Measurements from ENCODE around the gene ACSL1.

ACSL1 gene

DNA sequence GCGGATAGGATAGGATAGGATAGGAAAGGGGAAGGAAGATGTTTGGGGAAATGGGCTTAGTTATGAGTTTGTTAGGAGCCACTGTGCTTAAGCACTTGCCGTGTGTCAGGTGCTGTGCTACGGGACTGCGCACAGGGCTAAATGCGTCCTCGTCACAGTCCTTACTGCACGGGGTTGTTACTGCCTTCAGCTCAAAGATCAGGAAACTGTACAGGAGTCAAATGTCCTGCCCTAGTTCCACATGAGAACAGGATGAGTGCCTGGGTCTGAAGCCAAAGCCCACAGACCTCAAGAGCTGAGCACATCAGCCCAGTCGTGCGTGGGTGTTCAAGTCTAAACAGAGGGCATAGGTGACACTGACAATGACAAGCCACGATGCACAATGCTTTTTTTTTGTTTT lies 15.0 kb downstream of the ACSL1 start:
- no peak for DNase-seq

DNA sequence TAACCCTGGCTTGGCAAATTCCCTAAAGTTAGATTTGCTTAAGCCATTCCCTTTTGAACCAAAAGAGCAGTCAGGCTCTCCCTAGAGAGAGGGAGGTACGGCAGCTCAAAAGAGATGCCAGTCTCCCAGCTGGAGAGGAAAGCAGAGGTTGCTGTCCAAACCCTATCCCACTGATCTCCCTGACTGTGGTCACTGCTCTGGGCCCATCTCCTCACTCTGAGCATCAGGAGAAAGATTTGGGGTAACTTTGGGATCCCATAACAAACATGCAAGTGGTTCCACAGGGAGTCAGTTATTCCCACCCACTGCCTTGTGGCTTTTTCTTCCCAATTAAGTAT lies 17.1 kb downstream of the ACSL1 start:
- DNase-seq, result no peak

DNA sequence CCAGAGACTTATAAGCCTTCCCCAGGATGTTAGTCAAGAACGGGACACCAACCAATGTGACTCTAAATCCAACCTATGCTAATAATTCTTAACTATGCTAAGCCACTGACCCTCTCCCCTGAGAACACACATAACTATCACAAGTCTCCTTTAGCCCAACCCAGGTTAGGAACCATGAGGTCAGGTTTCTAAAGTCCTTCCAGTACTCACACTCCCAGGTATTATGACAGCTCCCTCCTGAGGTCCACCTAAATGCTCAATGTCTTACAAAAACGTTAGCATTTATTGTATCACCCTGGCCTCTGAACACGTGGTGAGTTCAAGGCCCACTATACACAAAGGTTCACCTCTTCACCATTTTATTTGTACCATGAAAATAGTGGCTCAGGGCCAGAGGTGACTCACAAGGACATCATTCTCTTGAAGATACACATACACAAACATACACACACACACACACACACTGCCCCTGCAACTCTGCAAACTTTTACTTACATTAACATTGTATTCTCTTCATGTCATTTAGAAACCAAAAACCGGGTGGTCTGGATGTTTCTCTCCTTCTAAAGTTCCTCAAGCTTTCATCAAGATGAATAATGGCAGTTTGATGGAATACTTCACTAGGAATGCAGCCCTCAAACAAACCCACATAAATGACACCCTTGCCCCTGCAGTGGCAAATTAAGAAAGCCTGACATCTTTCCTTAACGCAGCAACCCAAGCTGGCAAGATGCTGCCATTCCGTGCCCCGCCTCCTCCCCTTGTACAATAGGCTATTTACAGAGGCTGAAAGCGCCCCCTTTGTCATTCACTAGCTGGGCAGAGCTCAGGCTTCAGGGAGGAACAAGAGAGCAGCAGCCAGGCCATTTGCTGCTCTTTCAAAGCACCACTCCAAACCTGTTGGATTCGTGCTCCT lies 17.7 kb downstream of the ACSL1 start:
- no peak for DNase-seq

DNA sequence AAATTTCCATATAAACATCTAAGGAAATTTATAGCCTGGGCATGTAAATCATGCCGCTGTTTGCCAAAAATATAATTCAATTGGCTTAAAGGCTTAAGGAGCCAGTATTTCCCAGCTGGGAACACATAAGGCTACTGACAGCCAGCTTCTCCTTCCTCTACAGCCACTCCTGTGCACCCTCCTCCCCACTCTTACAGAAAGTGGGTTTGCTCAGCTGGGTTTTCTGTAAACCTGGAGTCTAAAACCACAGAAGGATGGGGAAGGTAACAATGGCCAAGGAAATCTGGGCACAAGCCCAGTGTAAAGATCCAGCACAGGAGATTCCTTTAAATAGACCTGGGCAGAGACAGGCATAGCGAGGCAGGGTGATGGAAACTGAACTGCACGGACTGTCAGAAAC lies 18.5 kb downstream of the ACSL1 start:
- DNase-seq, result no peak

DNA sequence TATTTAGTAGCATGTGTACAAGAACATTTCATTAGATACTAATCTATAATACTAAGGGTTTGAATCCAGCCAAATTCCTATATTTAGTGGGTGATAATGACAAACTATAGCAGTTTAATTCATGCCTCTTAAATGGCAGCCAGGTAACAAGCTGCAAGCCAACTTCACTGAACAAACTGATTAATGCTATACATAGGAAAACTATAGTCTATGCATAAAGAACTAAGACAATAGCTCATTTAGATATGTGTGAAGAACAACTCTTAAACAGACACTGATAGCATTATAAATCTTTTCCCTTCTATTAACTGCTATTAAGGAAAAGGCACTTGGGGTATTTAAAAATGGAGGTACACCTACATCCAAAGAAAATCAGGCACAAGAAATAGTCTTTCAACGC lies 19.1 kb downstream of the ACSL1 start:
- no peak for DNase-seq

DNA sequence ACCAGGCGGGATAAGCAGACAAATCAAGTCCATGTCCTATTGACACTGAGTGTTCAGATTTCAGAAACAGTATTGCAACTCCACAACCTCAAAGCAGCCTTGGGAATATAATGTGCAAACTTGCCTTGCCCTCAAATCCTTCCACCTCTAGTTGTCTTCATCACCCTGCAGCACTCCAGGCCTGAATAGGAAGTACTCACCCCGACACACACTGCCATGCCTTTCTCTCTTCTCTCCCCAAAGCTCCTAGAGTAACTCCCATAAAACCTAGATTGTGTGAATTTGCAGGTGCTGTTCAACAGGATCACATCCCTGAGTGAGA lies 19.6 kb downstream of the ACSL1 start:
- no peak for DNase-seq

DNA sequence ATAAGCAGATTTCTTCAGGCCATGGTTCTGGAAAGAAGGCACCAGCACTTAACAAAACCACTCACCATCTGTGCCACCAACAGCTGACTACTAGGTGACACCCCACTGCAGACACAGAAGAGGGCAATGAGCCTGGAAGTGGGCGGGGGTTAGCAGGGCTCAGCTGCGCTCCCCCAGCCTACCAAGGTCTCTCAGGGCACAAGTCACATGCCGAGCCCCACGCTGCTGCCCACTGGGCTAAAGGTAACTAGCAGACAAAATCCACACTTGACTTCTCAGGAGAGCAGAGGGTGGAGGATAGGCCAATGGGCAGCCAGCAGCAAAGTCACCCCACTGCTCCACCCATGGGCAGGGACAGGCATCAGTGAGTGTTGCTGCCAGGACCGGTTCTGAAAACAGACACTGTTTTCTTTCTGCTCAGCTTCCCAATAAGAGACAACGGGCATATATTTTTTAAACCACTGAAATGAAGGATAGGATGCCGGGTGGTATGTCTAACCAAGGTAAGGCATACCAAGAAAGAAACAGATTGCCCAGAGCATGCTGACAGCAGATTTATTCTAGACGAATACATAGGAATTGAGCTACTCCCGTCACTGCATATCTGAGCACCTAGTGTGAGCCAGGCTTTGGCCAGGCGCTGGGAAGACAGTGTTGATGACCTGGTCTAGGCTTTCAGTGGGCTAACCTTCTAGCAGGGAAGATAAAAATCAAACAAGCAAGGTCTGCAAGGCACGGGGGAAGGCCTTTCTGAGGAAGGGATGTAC lies 20.1 kb downstream of the ACSL1 start:
- DNase-seq, result peak; percentile 27

DNA sequence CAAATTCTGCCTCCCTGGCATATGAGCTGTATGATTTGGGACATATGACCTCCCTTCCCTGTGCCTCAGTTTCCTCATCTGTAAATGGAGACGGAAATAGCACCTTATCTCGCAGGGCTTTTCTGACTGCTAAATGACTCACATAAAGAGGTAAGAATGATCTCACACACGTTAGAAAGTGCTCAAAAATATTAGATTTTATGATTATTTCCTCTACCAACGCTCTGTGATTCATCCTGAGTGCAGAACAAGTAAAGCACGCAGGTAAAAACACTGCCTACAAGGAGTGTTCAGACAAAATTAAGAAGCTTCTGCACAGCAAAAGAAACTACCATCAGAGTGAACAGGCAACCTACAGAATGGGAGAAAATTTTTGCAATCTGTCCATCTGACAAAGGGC lies 21.1 kb downstream of the ACSL1 start:
- DNase-seq, result no peak

DNA sequence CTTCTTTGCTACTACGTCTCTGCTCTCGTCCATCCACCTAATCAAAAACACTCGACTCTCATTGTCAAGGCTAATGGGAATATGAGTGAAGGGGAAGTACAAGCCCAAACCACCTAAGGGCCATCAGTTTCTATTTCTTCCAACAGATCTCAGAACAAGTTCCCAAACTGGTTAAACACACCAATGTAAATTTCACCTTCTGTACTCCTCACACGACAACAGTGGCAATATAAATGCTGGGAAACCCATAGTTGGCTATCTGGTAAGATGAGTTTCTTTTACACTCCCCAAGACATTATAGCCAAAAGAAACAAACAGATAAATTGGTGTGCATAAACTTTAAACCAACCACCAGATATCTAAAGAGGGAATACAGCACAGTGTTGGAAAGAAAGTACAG lies 21.9 kb downstream of the ACSL1 start:
- DNase-seq, result no peak

DNA sequence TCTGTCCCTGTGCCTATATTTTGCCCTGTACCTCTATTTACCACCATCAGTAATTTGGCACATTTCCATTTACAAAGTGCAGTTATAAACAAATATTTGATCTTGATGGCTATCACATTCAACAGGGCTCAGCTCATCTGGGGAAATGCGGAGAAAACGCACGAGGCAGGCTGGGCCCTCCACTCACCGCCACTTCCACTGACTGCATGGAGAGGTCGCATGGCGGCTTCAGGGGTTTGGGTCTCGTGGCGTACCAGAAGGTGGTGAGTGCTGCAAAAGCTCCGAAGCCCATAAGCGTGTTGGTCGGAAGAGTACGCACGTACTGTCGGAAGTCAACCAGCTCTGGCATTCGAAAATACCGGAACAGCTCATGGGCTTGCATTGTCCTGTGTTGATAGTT lies 22.6 kb downstream of the ACSL1 start:
- no peak for DNase-seq

DNA sequence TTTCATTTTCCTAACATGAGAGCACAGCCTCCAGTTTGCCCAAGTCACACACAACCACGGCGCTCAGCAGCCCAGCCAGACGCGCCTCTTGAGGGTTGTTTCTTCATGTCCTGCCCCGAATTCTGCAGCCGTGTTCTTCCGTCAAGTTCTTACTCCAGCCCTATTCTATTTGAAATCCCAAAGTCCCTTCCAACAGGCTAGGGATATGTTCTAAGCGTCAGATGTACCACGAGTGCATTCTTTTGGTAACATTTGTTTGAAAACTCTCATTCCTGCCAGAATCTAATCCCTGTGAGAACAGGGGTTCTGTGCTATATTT lies 23.1 kb downstream of the ACSL1 start:
- no peak for DNase-seq

DNA sequence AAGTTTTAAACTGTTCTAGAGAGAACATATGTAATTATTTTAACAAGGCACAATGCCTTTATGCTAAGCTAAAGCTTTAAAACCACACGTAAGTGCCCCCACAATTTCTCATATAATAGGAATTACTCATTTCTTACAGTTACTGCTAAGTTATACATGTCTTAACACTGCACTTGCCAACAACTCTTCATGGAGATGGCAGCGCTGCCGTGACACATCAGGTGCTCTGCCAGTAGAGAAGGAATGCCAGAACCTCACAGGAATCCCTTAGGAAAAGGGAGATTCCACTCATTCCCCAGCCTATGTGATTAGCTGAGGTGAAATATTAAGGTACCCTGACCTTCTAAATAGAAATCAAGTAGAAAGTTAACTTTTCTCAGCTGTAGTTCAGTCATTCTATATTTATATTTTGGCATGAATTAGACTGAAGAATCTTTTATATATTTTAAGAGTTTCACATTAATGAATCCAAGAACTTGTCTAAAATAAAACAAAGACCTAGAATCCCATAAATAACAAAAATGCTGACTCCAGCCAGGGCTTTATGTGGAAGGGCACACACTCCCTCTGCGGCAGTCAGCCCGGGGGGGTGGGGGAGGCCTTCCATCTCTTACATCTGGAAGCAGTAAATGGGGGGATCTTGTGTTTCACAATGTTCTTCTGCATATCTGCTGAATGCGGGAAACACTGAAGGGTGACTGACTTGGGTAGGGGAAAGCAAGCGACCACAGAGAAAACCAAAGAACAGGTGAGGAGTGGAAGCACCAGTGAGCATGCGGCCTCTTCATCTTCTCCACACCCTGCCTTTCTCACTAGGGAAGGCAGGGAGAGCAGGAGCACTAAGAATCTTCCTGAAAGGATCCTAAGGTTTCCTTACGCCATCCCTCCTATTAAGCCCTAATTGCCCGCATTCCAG lies 23.7 kb downstream of the ACSL1 start:
- no peak for DNase-seq

DNA sequence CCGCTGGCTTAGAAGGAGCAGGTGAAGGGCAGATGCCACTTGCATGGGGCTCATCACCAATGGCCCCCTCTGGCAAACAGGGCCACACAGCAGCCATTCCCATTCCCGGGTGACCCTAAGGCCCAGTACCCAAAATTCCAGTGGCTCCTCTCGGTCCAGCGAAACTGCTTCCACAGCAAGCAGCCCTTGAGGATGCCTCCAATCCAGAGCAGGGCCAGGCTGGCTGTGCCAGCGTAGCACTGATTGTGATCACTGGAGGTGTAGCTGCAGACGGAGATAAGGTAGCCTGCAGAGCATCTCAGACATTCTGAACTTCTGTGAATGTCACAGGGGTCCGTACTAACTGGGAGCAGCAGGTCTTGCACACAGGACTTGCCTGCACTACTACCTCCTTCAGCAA lies 27.3 kb downstream of the ACSL1 start:
- DNase-seq, result no peak

DNA sequence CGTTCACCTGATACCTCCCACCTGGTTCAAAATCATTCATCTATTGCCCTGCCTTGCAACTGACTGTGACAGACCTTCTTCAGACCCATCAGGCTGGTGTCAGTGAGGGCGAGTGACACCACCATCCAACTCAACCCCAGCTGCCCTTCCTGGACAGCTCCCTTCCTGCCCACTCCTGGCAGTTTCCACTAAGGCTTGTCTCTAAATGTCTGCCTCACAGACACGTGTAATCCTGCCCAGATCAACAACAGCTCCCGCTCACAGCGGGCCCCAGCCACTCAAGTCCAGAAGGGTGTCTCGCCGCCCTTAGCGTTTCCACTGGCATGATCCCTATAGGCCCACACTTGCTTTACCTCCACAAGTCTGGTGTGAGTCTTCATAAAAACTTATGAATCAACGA lies 28.9 kb downstream of the ACSL1 start:
- no peak for DNase-seq

DNA sequence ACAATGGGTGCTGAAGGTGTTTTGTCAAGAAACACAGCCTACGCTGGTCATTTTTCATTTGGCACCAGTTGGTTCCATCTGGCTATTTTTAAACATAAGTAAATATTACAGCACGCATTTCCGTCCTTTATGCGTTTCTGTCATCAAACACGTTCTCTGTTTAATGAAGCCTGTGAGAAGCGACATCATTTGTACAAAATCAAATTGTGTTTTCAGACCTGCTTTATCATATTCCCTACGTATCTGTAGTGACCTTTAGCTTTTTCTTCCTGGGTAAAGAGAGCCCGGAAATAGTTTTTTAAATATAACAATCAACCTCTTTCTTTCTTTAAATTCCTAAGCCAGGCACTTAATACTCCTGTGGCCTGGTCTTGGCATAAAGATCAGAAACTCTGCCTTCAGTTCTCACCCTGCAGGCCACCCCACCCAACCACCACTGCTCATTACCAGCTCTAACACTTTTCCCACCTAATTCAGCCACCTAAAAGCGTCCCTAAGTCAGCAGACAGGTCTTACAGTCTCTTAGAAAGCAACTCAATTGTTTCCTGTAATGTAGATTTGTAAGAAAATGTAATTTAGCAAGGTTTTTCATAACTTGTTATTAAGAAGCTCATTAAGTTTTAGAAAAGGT lies 30.4 kb downstream of the ACSL1 start:
- DNase-seq, result no peak

DNA sequence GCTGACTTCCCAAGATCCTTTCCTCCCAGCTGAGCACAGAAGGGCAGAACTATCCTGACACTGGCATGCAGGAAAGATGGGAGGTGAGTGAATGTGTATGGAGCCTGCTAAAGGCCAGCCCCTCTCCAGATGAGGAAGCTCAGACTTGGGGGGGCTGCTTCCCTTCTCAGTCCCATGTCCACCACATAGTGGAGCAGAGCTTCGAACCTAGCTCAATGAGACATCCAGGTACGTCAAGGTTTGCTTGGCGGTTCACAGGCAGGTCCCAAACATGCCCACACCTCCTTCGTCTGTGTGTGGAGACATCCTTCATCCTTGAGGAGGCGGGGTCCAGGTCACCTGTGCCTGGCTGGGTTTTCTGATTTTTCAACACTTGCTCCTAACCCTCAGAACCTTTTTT lies 31.3 kb downstream of the ACSL1 start:
- no peak for DNase-seq

DNA sequence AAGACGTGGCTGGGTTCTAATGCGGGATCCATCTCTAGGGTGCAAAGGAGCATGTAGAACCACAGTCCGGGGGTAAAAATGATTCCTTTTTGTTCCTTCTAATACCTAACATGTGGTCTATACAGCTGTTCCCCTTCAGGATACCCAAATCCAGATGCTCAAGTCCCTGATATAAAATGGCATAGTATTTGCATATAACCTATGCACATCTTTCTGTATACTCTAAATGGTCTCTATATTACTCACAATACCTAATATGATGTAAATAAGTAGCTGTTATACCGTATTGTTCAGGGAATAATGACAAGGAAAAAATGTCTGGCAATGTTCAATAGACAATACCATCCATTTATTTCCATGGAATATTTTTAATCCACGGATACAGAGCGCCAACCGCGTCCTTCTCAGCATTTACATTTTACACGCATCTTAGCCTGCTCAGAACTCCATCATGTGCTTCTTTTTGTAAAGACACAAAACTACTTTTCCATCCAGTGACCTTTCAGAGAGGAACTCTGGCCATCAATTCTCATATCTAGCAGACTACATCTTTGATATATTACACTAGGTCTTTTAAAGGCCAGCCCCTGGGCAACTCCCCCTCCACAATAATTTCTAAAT lies 31.9 kb downstream of the ACSL1 start:
- no peak for DNase-seq

DNA sequence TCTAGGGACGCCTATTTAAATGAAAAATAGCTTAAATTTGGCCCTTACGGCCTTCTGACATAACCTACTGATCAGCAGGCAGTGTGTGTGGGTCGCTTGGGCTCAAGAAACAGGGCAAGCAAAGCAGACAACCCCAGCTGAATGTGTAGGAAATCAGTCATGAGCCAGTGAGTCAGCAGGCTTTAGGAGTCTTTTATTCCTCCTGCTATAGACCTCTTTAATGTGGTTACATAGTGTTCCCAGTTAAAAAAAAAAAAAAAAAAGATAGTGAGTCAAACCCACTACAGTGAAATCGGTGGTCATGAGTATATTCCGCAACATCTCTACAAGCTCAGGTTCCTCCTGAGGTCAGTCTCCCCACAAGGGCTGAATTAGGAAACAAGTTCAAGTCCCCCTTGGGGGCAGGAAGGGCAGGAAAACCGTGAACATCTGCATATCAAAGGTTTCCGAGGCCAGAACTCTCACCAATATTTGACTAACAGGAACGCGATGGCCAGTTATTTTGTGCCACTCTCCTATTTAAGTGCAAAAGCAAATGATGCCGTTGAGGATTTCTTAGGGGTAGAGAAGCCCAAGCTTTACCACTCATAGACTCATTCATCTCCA lies 32.7 kb downstream of the ACSL1 start:
- no peak for DNase-seq

DNA sequence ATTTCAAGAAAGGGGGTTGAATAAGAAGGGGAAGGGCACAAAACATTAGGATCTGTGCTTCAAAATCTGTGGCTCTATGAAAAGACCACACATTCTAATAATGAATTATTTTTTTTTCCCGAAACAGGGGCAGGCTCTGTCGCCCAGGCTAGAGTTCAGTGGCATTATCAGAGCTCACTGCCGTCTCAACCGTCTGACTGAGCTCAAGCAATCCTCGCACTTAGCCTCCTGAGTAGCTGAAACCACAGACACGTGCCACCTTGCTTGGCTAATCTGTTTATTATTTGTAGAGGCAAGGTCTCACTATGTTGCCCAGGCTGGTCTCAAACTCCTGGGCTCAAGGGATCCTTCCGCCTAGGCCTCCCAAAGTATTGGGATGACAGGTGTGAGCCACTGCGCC lies 33.4 kb downstream of the ACSL1 start:
- DNase-seq, result no peak

DNA sequence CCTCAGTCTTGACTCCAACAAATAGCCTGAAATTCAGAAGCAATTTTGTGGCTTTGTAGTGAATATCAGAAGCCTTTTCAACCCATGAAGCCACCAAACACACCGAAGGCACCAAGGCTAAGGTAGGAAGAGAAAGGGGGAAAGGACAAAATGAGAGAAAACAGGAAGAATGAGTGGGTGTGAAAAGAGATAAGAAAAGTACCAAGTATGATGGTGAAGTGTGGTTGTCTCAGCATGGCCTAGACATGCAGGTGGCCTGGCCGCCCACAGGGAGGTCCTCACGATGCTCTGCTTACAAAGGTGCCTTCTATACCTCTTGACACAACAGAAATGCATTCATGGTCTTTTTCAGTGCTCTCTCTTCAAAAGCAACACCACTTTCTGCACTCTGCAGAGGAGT lies 34.9 kb downstream of the ACSL1 start:
- no peak for DNase-seq

DNA sequence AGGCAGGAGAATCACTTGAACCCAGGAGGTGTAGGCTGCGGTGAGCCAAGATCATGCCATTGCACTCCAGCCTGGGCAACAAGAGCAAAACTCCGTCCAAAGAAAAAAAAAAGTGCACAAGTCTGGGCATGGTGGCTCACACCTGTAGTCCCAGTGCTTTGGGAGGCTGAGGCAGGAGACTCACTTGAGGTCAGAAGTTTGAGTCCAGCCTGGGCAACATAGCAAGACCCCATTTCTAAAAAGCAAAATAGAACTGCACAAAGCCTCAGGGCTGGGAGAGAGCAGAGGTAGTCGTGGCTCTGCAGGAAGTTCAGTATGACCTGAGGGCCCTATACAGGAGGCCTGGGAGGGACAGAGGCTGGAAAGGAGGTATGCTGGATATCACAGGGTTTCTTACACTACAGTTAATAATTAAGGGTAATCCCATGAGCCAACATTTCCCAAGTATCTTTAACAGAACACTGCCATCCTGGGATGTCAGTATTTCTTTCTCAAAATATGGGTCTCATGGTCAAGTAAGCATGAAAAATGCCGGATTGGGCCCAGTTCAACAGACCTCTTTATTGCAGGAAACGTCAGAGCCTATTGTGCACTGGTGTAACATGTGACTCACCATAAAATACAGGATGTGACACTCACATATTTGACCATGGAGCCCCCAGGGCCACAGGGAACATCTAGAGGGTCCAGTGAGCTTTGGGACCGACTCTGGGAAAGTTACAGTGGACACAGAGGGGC lies 37.8 kb downstream of the ACSL1 start:
- no peak for DNase-seq

DNA sequence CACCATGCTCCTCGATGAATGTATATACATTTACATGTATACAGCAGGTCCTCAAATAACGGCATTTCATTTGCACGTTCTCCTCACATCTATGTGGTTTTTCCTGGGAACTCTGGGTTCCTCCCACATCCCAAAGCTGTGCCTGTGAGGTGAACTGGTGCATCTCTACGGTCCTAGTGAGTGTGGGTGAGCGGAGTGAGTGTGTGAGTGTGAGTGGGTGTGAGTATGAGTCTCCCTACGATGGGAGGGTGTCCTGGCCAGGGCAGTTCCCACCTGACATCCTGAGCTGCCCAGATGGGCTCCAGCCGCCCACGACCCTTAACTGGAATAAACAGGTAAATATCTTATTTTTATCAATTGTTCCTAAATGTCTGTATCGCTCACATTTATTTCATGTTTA lies 40.0 kb downstream of the ACSL1 start:
- no peak for DNase-seq

Data from SHP77 treated with DMSO at 0.1 percent for 48 hours (cell line).